ENCODE results near the gene PREPL. TPM values are rescaled to one million over a fixed set of nuclear protein-coding genes. Genes with fewer than 3 reads are reported as not detected.

PREPL gene
- total and polyA plus RNA-seq, 2 donors (not counting 3 experiments of a cell fraction or from before 2014, with no cell fraction given), result 10.1 to 25.7 TPM

- no peaks in the 10 kb centered on the region for H3K36me3 ChIP-seq (ENCODE audit: control insufficient read depth in 2 of 2, extremely low read depth in 1 of 2, insufficient read depth in 2 of 2, low read length in 2 of 2)
- H3K9ac ChIP-seq (replicated peaks; ENCODE audit: extremely low read depth, insufficient read depth, low read length), result no peak overlapping the region
- intact Hi-C loops (cut with micrococcal nuclease) (no loop called here), dilution Hi-C loops (cut with MboI; ENCODE audit: extremely low pct_ligation_motif_present, low sequenced_read_pairs) (no loop called here)
- H2AFZ ChIP-seq (ENCODE audit: low read depth, low read length), result no peak overlapping the region
- no peaks in the 10 kb centered on the region for H4K20me1 ChIP-seq (replicated peaks; ENCODE audit: control insufficient read depth, extremely low read depth, insufficient read depth, low read length)
- BruUV-seq (replicated peaks), result no TSS peak
- no peak for DNase-seq (ENCODE audit: low read depth, low spot score)
- H3K9me1 ChIP-seq (replicated peaks; ENCODE audit: control insufficient read depth, extremely low read depth, insufficient read depth, low read length), result no peaks in the 10 kb centered on the region
- POLR2A ChIA-PET, result no interaction called here
- H3K27ac ChIP-seq (ENCODE audit: insufficient read depth, low read depth, low read length), result no peak overlapping the region
- H3K4me1 ChIP-seq (ENCODE audit: control insufficient read depth, extremely low read depth, insufficient read depth, low read length), result no peaks in the 10 kb centered on the region
- H3K4me2 ChIP-seq (ENCODE audit: insufficient read depth, low read length), result no peak overlapping the region
- no peaks in the 10 kb centered on the region for H3K9me3 ChIP-seq (replicated peaks; ENCODE audit: control insufficient read depth, insufficient read depth, low read length)
- no peak overlapping the region for H3K4me3 ChIP-seq (replicated peaks in 1 of 3; ENCODE audit: insufficient read depth in 1 of 3, low read depth in 1 of 3, low read length in 3 of 3)
- CTCF ChIA-PET, result interaction anchor here (1.0 to 1.5 kb wide), 4 partner anchors 10 to 197 kb away, joined by 3 to 4 read pairs (median 4); no protein-coding TSS in a partner anchor
- TF ChIP-seq FOS (IDR thresholded peaks at IDR 0.05; ENCODE audit: borderline replicate concordance, insufficient read depth, low read length) (no peak), POLR2A (IDR thresholded peaks at IDR 0.05; ENCODE audit: low read depth, low read length) (no peak), JUN (IDR thresholded peaks at IDR 0.05; ENCODE audit: borderline replicate concordance, insufficient read depth, insufficient read length, low read depth) (no peak), MYC (IDR thresholded peaks at IDR 0.05; ENCODE audit: low read depth, low read length) (no peak), MAX (IDR thresholded peaks at IDR 0.05; ENCODE audit: insufficient read depth, insufficient read length) (no peak), POLR2AphosphoS5 (IDR thresholded peaks at IDR 0.05; ENCODE audit: insufficient read depth, low read depth, low read length) (no peak), EZH2 (IDR thresholded peaks at IDR 0.05; ENCODE audit: borderline replicate concordance, low read depth, low read length, severe bottlenecking) (no peak)
- H3K79me2 ChIP-seq (ENCODE audit: control insufficient read depth, insufficient read depth, low read length), result no peaks in the 10 kb centered on the region
- FAIRE-seq, result no peak
- H3K27me3 ChIP-seq (ENCODE audit: control insufficient read depth in 2 of 2, insufficient read depth in 2 of 2, low read length in 2 of 2), result peaks cover 3 to 12% of the 10 kb centered on the region in 2 experiments
Observed at GRCh38 chr2:44301111-44301510, 60.2 kb downstream of the PREPL start.

GRCh38 chr2:44299635-44300034 lies 61.7 kb downstream of the PREPL start:
- no peak for FAIRE-seq

More at GRCh38 chr2:44299635-44300034, 61.7 kb downstream of the PREPL start:
- POLR2A ChIA-PET, result no interaction called here
- Histone ChIP-seq H2AFZ (ENCODE audit: low read depth, low read length) (no peak overlapping the region), H3K27ac (ENCODE audit: insufficient read depth, low read depth, low read length) (no peak overlapping the region), H3K79me2 (ENCODE audit: control insufficient read depth, insufficient read depth, low read length) (no peaks in the 10 kb centered on the region), H4K20me1 (replicated peaks; ENCODE audit: control insufficient read depth, extremely low read depth, insufficient read depth, low read length) (no peaks in the 10 kb centered on the region), H3K27me3 (ENCODE audit: control insufficient read depth in 2 of 2, insufficient read depth in 2 of 2, low read length in 2 of 2) (peaks cover 3 to 12% of the 10 kb centered on the region in 2 experiments), H3K9ac (replicated peaks; ENCODE audit: extremely low read depth, insufficient read depth, low read length) (no peak overlapping the region), H3K4me2 (ENCODE audit: insufficient read depth, low read length) (no peak overlapping the region), H3K4me1 (ENCODE audit: control insufficient read depth, extremely low read depth, insufficient read depth, low read length) (no peaks in the 10 kb centered on the region), H3K36me3 (ENCODE audit: control insufficient read depth in 2 of 2, extremely low read depth in 1 of 2, insufficient read depth in 2 of 2, low read length in 2 of 2) (no peaks in the 10 kb centered on the region), H3K9me1 (replicated peaks; ENCODE audit: control insufficient read depth, extremely low read depth, insufficient read depth, low read length) (no peaks in the 10 kb centered on the region), H3K9me3 (replicated peaks; ENCODE audit: control insufficient read depth, insufficient read depth, low read length) (no peaks in the 10 kb centered on the region), H3K4me3 (replicated peaks in 1 of 3; ENCODE audit: insufficient read depth in 1 of 3, low read depth in 1 of 3, low read length in 3 of 3) (no peak overlapping the region)
- TF ChIP-seq FOS (IDR thresholded peaks at IDR 0.05; ENCODE audit: borderline replicate concordance, insufficient read depth, low read length), result no peak
- TF ChIP-seq MYC (IDR thresholded peaks at IDR 0.05; ENCODE audit: low read depth, low read length), result no peak
- no peak for TF ChIP-seq GATA2 (IDR thresholded peaks at IDR 0.05; ENCODE audit: insufficient read depth, insufficient read length, low read depth, low read length)
- no peak for TF ChIP-seq POLR2A (IDR thresholded peaks at IDR 0.05; ENCODE audit: low read depth, low read length)
- TF ChIP-seq EZH2 (IDR thresholded peaks at IDR 0.05; ENCODE audit: borderline replicate concordance, low read depth, low read length, severe bottlenecking), result no peak
- no peak for TF ChIP-seq JUN (IDR thresholded peaks at IDR 0.05; ENCODE audit: borderline replicate concordance, insufficient read depth, insufficient read length, low read depth)
- no peak for TF ChIP-seq POLR2AphosphoS5 (IDR thresholded peaks at IDR 0.05; ENCODE audit: insufficient read depth, low read depth, low read length)
- no peak for TF ChIP-seq CTCF (IDR thresholded peaks at IDR 0.05; ENCODE audit: extremely low read depth in 1 of 2, insufficient read depth in 1 of 2, low read depth in 1 of 2, low read length in 2 of 2)
- no peak for TF ChIP-seq MAX (IDR thresholded peaks at IDR 0.05; ENCODE audit: insufficient read depth, insufficient read length)
- no TSS peak for BruUV-seq (replicated peaks)
- dilution Hi-C loops (cut with MboI; ENCODE audit: extremely low pct_ligation_motif_present, low sequenced_read_pairs), result no loop called here
- intact Hi-C loops (cut with micrococcal nuclease), result no loop called here
- CTCF ChIA-PET, result no interaction called here
- DNase-seq (ENCODE audit: low read depth, low spot score), result no peak

Measured in endothelial cell of umbilical vein (primary cell).